HG02623 (cell line): ENCODE results near the gene TRA2A.

ENCODE experiments used
- ATAC-seq: cut with Tn5 transposase; IDR thresholded peaks from one replicate; pipeline ENCODE4 v1.9.1; 2021; ENCODE audit warnings: moderate library complexity; ENCODE audit not compliant: unreplicated experiment

Gene TRA2A

DNA sequence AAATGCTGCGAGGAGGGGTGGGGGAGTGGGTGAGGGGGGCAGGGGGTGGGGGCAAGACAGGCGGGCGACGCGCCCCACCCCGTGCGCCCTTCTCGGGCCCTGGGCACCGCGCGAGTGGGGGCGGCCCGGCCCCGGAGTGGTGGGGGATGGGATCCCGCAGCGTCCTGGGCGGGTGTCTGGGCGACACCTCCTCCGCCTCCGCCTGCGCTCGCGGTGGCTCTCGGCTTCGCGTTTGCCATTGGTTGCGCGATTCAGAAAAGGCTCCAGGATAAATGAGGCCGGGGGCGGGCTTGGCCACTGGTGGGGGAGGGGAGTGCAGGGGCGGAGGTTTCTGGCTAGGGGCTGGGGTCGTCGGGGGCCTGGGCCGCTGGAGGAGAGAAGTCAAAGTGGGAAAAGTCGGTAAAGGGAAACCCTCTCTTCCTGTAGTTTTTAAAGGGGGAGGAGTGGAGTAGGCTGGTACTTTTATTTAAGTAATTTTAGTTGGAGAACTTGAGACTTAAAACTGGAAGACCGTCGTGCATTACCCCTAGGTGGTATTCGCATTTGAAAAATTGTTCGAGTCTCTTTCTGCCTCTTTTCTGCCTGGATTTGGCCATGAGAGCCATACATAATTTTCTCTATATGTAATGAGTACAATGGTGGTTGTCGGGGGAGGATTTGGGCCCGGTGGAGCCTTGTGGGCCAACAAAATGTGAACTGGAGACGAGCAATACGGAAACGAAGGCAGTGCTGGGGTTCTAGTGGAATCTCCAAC lies 60.5 kb downstream of the TRA2A start:
- ATAC-seq, result no peak

DNA sequence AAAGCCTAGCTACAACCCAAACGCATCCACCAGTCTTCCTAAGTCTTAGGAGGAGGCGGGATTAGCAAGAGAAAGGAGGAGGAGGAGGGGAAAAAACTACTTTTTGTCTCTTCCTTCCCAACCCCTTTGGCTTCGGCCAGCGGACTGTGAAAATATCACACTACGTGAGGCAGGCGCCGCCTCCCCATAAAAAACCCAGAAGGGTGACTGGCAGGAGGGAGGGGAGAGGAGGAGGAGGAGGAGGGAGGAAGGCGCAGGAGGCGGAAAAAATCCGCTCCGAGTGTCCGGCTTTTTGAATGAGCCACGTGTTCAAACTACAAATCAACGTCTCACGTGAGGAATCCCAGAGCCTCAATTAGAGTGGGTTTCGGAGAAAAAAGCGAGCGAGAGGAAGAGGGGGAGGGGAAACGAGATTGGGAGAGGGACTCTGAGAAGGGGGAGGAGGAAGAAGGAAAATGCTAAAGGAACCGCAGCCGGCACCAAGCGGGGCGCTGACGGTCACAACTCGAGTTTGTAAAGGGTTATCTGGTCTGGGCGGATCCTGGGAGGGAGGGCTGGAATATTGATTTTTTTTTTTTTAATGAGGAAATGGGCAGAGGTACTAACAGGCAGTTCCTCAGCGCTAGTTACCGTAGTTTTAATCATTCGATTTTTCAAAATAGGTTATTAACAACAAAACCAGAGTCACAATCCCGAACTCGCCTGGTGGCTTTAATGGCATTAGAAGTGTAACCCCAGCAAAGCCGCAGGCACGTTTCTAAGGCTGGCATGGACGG lies 61.3 kb downstream of the TRA2A start, which contains the start of gene IGF2BP3:
Gene IGF2BP3 (minus strand): TSS at position 162 of the 776 bp plus-strand sequence. CDS start 381 bp downstream, outside the sequence.
- no peak for ATAC-seq

DNA sequence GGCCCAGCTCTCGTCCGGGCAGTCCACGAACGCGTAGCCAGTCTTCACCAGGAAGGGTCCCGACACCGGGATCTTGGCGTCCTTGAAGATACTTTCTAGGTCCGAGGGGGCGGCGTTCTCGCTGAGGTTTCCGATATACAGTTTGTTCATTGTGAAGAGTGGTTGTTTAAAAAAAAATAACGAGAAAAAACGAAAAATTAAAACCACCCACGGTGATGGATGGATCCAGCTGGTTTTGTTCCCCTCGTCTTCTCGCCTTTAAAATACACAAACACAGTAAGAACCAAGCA lies 61.9 kb downstream of the TRA2A start:
- ATAC-seq, result no peak

GRCh38 chr7:23469150-23469960 lies 62.4 kb downstream of the TRA2A start:
- ATAC-seq, result peak; percentile 21

GRCh38 chr7:23468526-23469149 lies 63.1 kb downstream of the TRA2A start:
- no peak for ATAC-seq

DNA sequence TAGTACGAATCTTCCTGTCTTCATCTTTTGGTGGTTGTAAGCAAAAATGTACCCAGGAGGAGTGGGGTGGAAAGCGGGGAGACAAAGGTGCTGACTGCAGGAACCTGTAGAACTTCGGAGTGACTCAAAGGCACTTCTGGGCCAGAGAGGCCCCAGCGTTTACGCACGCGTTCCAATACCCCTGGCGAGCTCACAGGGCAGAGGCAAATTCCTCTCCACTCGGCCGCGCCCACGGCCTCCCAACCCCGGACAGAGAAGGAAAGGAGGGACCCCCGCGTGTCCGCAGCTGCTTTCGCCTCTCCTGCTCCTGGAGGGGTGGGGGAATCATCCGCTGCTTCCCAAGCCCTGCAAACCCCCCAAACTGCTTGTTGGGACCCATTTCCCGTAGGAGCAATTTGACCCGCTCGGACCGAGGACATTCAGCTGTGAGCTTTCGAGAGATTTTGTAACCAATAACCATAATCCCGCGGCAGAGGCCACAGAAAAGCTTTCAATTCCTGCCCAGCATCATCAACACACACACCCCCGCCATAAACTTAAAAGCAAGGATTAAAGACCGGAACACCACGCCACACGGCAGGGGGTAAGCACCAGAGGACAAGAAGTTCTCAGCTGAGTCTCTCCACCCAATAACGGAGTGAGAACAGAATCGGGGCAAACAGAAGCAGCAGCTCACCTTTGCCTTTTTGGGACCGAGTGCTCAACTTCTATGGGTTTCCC lies 63.8 kb downstream of the TRA2A start:
- ATAC-seq, result no peak

- ATAC-seq, result no peak
Measured at GRCh38 chr7:23467291-23467805, 64.4 kb downstream of the TRA2A start.

DNA sequence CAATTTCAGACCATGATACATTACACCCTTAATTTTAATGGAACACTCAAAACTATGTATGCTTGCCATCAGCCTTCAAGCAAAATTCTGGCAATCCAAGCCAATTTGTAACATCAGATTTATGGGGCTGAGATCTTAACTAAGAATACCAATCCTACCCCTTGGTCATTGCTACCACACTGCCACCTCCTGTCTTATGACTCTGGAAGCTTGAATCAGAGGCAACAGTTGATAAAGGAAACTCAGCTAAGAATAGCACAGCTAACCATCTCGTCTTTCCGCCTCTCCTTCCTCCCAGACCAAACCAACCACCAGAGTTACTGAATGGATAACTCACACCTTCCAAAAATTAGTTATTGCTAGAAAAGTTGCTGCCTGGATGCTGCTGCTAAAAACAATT lies 68.9 kb downstream of the TRA2A start:
- ATAC-seq, result no peak

DNA sequence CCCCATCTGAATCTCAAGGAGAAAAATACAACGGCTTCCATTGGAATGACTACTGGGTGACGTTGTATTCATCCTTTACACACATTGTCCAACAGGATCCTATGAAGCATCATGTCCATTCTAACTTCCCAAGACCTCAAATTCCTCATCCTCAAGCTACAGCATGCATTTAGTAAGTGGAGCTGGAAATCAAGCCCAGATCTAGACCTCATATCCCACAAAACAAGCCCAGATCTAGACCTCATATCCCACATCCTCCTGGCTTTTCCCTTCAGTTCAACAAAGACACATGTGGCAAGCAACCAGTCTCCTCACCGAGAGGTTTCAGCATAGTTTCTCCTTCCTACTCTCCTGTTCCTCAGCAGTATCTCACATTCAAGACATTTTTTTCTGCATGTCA lies 73.7 kb downstream of the TRA2A start:
- ATAC-seq, result no peak

DNA sequence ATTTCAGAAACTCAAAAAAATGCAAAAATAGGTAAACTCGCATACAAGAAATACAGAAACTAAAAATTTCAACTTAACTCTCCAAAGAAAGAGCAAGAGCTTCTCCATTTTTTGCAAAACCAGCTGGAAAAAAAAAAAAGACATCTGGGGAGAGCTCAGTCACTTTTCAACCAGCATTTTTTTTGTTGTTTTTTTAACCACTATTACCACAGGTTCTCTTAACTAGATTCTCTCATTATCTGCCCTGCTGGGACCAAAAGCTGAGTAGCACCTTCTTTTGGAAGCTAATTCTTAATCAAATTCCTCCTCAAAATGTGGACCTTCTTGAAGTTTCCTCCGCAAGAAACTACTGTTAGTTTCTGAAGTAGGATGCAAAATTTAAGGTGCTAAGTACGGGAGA lies 75.7 kb downstream of the TRA2A start:
- ATAC-seq, result no peak

- no peak for ATAC-seq
Measured at GRCh38 chr7:23454881-23455526, 76.8 kb downstream of the TRA2A start.
